Measurements from ENCODE around the gene STRN3. TPM values are rescaled to one million over a fixed set of nuclear protein-coding genes. Genes with fewer than 3 reads are reported as not detected.

The STRN3 gene
- total and polyA plus RNA-seq, 10 of the 15 experiments (the other 5 are each of a cell fraction or from before 2014, with no cell fraction given), result 7.8 to 27.9 (median 14.1) TPM

- Histone ChIP-seq H3K9me3 (replicated peaks; ENCODE audit: control insufficient read depth, insufficient read depth, low read length) (no peaks in the 10 kb centered on the region), H3K79me2 (ENCODE audit: control insufficient read depth, insufficient read depth, low read length) (peaks cover 14% of the 10 kb centered on the region), H3K27me3 (replicated peaks in 1 of 2; ENCODE audit: control insufficient read depth in 2 of 2, insufficient read depth in 2 of 2, low read length in 1 of 2) (no peaks in the 10 kb centered on the region), H3K4me1 (ENCODE audit: control insufficient read depth, insufficient read depth, low read length) (no peaks in the 10 kb centered on the region), H3K27ac (ENCODE audit: control insufficient read depth, insufficient read depth) (no peak overlapping the region), H3K4me2 (ENCODE audit: control insufficient read depth, insufficient read depth) (no peak overlapping the region), H2AFZ (ENCODE audit: control insufficient read depth, low read depth, low read length) (no peak overlapping the region), H3K36me3 (ENCODE audit: control insufficient read depth in 2 of 2, insufficient read depth in 2 of 2, low read length in 1 of 2) (no peaks in the 10 kb centered on the region; a peak in 3 of 4 replicates), H3K9ac (ENCODE audit: control insufficient read depth, insufficient read depth, low read length) (no peak overlapping the region), H4K20me1 (ENCODE audit: control insufficient read depth, insufficient read depth) (no peaks in the 10 kb centered on the region), H3K4me3 (no peak overlapping the region)
- ATAC-seq (no peak), DNase-seq (ENCODE audit: low read depth, low spot score) (no peak), FAIRE-seq (no peak)
- ChIA-PET SMC1A (ENCODE audit: uncharacterized antibody, unreplicated experiment) (interaction anchor here (1.7 kb wide), 1 partner anchor 14 kb away, joined by 5 read pairs; the partner anchor contains the start of gene AP4S1), CTCF (no interaction called here), POLR2A (interaction anchor here (0.8 kb wide), 1 partner anchor 13 kb away, joined by 4 read pairs; no protein-coding TSS in a partner anchor), RAD21 (ENCODE audit: unreplicated experiment) (no interaction called here)
- no peak for TF ChIP-seq TAF1 (IDR thresholded peaks at IDR 0.05; ENCODE audit: borderline replicate concordance, low read depth, low read length)
- no peak for TF ChIP-seq ZZZ3 (IDR thresholded peaks at IDR 0.05; ENCODE audit: control insufficient read depth, insufficient read length, low read depth)
- TF ChIP-seq MXI1 (IDR thresholded peaks at IDR 0.05; ENCODE audit: low read depth, low read length), result no peak
- no peak for TF ChIP-seq LARP7 (IDR thresholded peaks at IDR 0.05)
- no peak for TF ChIP-seq BMI1 (IDR thresholded peaks at IDR 0.05; ENCODE audit: borderline replicate concordance)
- TF ChIP-seq ELK1 (IDR thresholded peaks at IDR 0.05; ENCODE audit: low read depth, low read length), result no peak
- WGBS (ENCODE audit: insufficient coverage, insufficient replicate concordance, low lambda C conversion rate, missing lambda C conversion rate), result 98% methylated on average over 3 of the region's 3 CpGs
- intact Hi-C loops (cut with micrococcal nuclease; ENCODE audit: unreplicated experiment) (no loop called here), in situ Hi-C loops (cut with MboI) (no loop called here)
- no TSS peak for BruUV-seq (replicated peaks)
These were observed 15.2 kb downstream of the STRN3 start for GRCh38 chr14:31010935-31011334.
